Mesothelial cell of epicardium (in vitro differentiated cells): ENCODE results near the gene YPEL1. TPM values are rescaled to one million over a fixed set of nuclear protein-coding genes. Genes with fewer than 3 reads are reported as not detected.

Experiments used
- DNase-seq, 2 experiments: peaks; one replicate each; pipeline ENCODE4 v3.0.0; 2021; ENCODE audit warnings: low spot score in 2 of 2; ENCODE audit not compliant: unreplicated experiment in 2 of 2
- H3K27ac Mint-ChIP-seq: 2 replicates; pipeline ENCODE4 v1.8.0; 2021; ENCODE audit warnings: mixed read lengths
- H3K27me3 Mint-ChIP-seq: 2 replicates; pipeline ENCODE4 v1.8.0; 2021; ENCODE audit warnings: low read depth, mixed read lengths
- H3K36me3 Mint-ChIP-seq: 2 replicates; pipeline ENCODE4 v1.8.0; 2021; ENCODE audit warnings: mixed read lengths
- H3K4me1 Mint-ChIP-seq: 2 replicates; pipeline ENCODE4 v1.8.0; 2021; ENCODE audit warnings: mixed read lengths
- H3K4me3 Mint-ChIP-seq: 2 replicates; pipeline ENCODE4 v1.8.0; 2021; ENCODE audit warnings: mild to moderate bottlenecking, moderate library complexity, mixed read lengths
- H3K9me3 Mint-ChIP-seq: 2 replicates; pipeline ENCODE4 v1.8.0; 2021; ENCODE audit warnings: mixed read lengths
- CTCF ChIP-seq: fragments of 200-600 bp; sonication (generic); IDR thresholded peaks from one replicate; pipeline ENCODE4 v1.5.0; 2021; ENCODE audit warnings: antibody characterized with exemption; ENCODE audit not compliant: unreplicated experiment
- total RNA-seq: library from RNA; stranded (reverse); gene quantifications from 3 replicates; pipeline ENCODE4 v1.2.1, GENCODE V29; 2021

YPEL1 gene
- total RNA-seq, 1 donor from 2014 or later = 17.2 TPM

GRCh38 chr22:21758091-21758864, 22.7 kb upstream of the YPEL1 start:
- TF ChIP-seq CTCF = no peak
- Mint-ChIP-seq H3K36me3 (peaks cover 12% of the 10 kb centered on the region), H3K27me3 (no peaks in the 10 kb centered on the region), H3K4me1 (peaks cover 13% of the 10 kb centered on the region), H3K9me3 (no peaks in the 10 kb centered on the region), H3K27ac (no peak overlapping the region), H3K4me3 (no peak overlapping the region)
- DNase-seq = no peak

- no peak for DNase-seq
- Mint-ChIP-seq H3K27me3 (no peaks in the 10 kb centered on the region), H3K27ac (peak overlapping the region; percentile 67), H3K4me3 (no peak overlapping the region), H3K9me3 (peaks cover 3% of the 10 kb centered on the region), H3K36me3 (peaks cover 5% of the 10 kb centered on the region), H3K4me1 (peaks cover 21% of the 10 kb centered on the region)
- no peak for TF ChIP-seq CTCF
These were observed 20.3 kb upstream of the YPEL1 start for GRCh38 chr22:21755851-21756284.

- DNase-seq = no peak
- H3K27me3 Mint-ChIP-seq = no peaks in the 10 kb centered on the region
- peaks cover 21% of the 10 kb centered on the region for H3K4me1 Mint-ChIP-seq
- H3K36me3 Mint-ChIP-seq = peaks cover 5% of the 10 kb centered on the region
- no peak for TF ChIP-seq CTCF
- no peak overlapping the region for H3K4me3 Mint-ChIP-seq
- H3K9me3 Mint-ChIP-seq = peaks cover 3% of the 10 kb centered on the region
- H3K27ac Mint-ChIP-seq = no peak overlapping the region
These were observed 18.9 kb upstream of the YPEL1 start for GRCh38 chr22:21754523-21754922.

- H3K27ac Mint-ChIP-seq = no peak overlapping the region
- no peak for DNase-seq
- no peak for TF ChIP-seq CTCF
- no peak overlapping the region for H3K4me3 Mint-ChIP-seq
- H3K27me3 Mint-ChIP-seq = no peaks in the 10 kb centered on the region
- H3K9me3 Mint-ChIP-seq = peaks cover 3% of the 10 kb centered on the region
- peaks cover 21% of the 10 kb centered on the region for H3K4me1 Mint-ChIP-seq
- H3K36me3 Mint-ChIP-seq = peaks cover 2% of the 10 kb centered on the region
These were observed 17.9 kb upstream of the YPEL1 start for GRCh38 chr22:21753374-21754111.

GRCh38 chr22:21752276-21752675, 16.7 kb upstream of the YPEL1 start:
- H3K4me3 Mint-ChIP-seq = no peak overlapping the region
- peaks cover 2% of the 10 kb centered on the region for H3K36me3 Mint-ChIP-seq
- H3K27ac Mint-ChIP-seq = no peak overlapping the region
- no peaks in the 10 kb centered on the region for H3K27me3 Mint-ChIP-seq
- H3K4me1 Mint-ChIP-seq = peaks cover 21% of the 10 kb centered on the region
- DNase-seq = no peak
- TF ChIP-seq CTCF = no peak
- peaks cover 3% of the 10 kb centered on the region for H3K9me3 Mint-ChIP-seq
